Measurements from ENCODE around the gene IL17A. TPM values are rescaled to one million over a fixed set of nuclear protein-coding genes. Genes with fewer than 3 reads are reported as not detected.

IL17A gene
- total and polyA plus RNA-seq, 2 experiments from 2014 or later: not detected

DNA sequence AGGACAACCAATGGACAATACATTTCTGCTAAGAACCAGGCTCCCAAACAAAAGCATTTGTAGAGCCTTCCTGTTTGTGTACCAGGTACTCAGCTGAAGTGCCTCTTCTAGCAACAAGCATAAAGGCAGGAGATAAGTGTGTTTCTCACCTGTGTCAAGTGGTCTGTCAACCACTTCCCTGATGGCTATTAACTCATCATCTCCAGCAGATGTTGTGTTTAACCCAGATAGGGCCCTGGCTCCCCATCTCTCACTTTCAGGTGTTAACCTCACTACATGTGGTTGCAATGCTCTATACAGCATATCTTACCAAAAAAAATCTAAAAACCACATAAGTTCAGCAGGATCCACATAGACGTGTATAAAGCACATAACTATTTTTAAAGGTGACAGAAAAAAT is 9.6 kb upstream of the IL17A start:
- no peak overlapping the region for H3K4me3 ChIP-seq
- no peaks in the 10 kb centered on the region for H3K36me3 ChIP-seq (replicated peaks; ENCODE audit: insufficient read depth, low read depth)
- no peaks in the 10 kb centered on the region for H4K20me1 ChIP-seq (ENCODE audit: insufficient read depth, poor library complexity, severe bottlenecking)
- no peak overlapping the region for H3K27ac ChIP-seq
- H3K9me2 ChIP-seq (replicated peaks; ENCODE audit: insufficient read depth): no peaks in the 10 kb centered on the region
- no peaks in the 10 kb centered on the region for H3K27me3 ChIP-seq
- no peaks in the 10 kb centered on the region for H3K9me3 ChIP-seq (ENCODE audit: low read depth)
- no peak overlapping the region for H3K4me2 ChIP-seq
- 93% methylated on average over 1 of the region's 1 CpG for WGBS (ENCODE audit: low lambda C conversion rate, missing lambda C conversion rate)
- no peak overlapping the region for H2AFZ ChIP-seq
- no peaks in the 10 kb centered on the region for H3K4me1 ChIP-seq (ENCODE audit: insufficient read depth)
- DNase-seq (ENCODE audit: low spot score): no peak
- TF ChIP-seq EZH2phosphoT487 (IDR thresholded peaks at IDR 0.05; ENCODE audit: low read depth, severe bottlenecking, unreplicated experiment) (no peak), EZH2 (IDR thresholded peaks at IDR 0.05; ENCODE audit: borderline replicate concordance) (no peak)
- TF ChIP-seq, protein P1, sequence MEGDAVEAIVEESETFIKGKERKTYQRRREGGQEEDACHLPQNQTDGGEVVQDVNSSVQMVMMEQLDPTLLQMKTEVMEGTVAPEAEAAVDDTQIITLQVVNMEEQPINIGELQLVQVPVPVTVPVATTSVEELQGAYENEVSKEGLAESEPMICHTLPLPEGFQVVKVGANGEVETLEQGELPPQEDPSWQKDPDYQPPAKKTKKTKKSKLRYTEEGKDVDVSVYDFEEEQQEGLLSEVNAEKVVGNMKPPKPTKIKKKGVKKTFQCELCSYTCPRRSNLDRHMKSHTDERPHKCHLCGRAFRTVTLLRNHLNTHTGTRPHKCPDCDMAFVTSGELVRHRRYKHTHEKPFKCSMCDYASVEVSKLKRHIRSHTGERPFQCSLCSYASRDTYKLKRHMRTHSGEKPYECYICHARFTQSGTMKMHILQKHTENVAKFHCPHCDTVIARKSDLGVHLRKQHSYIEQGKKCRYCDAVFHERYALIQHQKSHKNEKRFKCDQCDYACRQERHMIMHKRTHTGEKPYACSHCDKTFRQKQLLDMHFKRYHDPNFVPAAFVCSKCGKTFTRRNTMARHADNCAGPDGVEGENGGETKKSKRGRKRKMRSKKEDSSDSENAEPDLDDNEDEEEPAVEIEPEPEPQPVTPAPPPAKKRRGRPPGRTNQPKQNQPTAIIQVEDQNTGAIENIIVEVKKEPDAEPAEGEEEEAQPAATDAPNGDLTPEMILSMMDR (IDR thresholded peaks at IDR 0.05; ENCODE audit: poor library complexity): no peak
- H3K79me2 ChIP-seq: no peaks in the 10 kb centered on the region

DNA sequence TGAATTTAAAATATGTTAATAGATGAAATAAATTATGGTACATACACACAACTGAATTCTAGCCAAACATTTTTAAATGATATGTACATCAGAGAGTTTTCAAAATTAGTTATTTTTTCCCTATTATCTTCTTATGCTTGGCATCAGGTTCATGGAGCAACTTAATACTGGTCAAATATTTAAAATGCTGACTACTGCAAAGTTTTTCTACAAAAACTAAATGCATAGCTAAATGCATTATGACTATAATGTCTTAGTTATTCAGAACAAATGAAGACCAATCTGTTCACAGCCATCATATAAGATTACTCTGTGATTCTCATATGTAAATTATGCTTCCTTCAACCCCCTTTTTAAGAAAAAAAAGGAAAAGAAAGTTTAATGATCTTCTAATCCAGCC is 8.2 kb upstream of the IL17A start:
- H3K79me2 ChIP-seq: no peaks in the 10 kb centered on the region
- H3K4me1 ChIP-seq (ENCODE audit: insufficient read depth): no peaks in the 10 kb centered on the region
- no peak overlapping the region for H3K4me3 ChIP-seq
- H3K9me3 ChIP-seq (ENCODE audit: low read depth): no peaks in the 10 kb centered on the region
- no peaks in the 10 kb centered on the region for H3K36me3 ChIP-seq (replicated peaks; ENCODE audit: insufficient read depth, low read depth)
- H4K20me1 ChIP-seq (ENCODE audit: insufficient read depth, poor library complexity, severe bottlenecking): no peaks in the 10 kb centered on the region
- no peak overlapping the region for H3K4me2 ChIP-seq
- H2AFZ ChIP-seq: no peak overlapping the region
- no peak for DNase-seq (ENCODE audit: low spot score)
- no peak overlapping the region for H3K27ac ChIP-seq
- no peaks in the 10 kb centered on the region for H3K9me2 ChIP-seq (replicated peaks; ENCODE audit: insufficient read depth)
- TF ChIP-seq, protein P1 (IDR thresholded peaks at IDR 0.05; ENCODE audit: poor library complexity): no peak
- no peak for TF ChIP-seq EZH2phosphoT487 (IDR thresholded peaks at IDR 0.05; ENCODE audit: low read depth, severe bottlenecking, unreplicated experiment)
- TF ChIP-seq EZH2 (IDR thresholded peaks at IDR 0.05; ENCODE audit: borderline replicate concordance): no peak
- no peaks in the 10 kb centered on the region for H3K27me3 ChIP-seq

DNA sequence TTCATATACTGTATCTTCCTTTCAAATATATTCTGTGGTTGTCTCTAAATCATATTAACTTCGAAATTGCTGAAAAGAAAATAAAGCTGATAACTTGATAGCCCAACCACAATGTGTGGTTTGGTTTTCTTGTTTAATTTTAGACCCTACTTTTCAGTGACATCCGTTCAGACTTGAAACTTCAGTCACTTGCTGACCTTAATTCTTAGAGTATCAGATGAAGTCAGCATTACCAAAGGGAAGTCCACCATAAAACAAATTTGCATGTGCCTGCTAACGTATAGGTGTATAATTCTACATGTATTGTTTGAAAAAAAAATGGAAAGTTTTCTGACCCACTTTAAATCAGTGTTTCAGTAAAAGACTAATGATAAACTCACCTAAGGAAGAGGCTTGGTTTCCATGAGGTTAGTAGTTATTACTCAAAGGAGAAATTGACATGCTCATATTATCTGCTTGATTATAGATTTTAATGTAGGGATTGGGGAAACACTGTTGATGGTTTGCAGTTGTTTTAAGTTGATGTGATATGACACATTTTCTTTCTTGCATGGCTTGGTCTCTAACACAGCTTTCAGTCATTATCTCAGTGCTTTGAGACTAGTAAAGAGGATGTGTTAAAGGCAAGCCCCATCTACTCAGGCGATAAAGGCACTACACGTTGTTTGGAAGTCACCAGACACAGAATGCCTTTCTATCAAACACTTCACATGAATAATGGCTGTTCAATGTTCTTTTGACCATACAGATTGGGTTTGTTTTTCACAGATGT is 5.2 kb upstream of the IL17A start:
- Histone ChIP-seq H3K9me2 (replicated peaks; ENCODE audit: insufficient read depth) (no peaks in the 10 kb centered on the region), H3K36me3 (replicated peaks; ENCODE audit: insufficient read depth, low read depth) (no peaks in the 10 kb centered on the region), H3K27ac (no peak overlapping the region), H4K20me1 (ENCODE audit: insufficient read depth, poor library complexity, severe bottlenecking) (no peaks in the 10 kb centered on the region), H3K4me2 (no peak overlapping the region), H3K9me3 (ENCODE audit: low read depth) (no peaks in the 10 kb centered on the region), H3K4me3 (no peak overlapping the region), H3K27me3 (no peaks in the 10 kb centered on the region), H2AFZ (no peak overlapping the region), H3K79me2 (no peaks in the 10 kb centered on the region), H3K4me1 (ENCODE audit: insufficient read depth) (no peaks in the 10 kb centered on the region)
- WGBS (ENCODE audit: low lambda C conversion rate, missing lambda C conversion rate): 75% methylated on average over 5 of the region's 5 CpGs
- TF ChIP-seq EZH2 (IDR thresholded peaks at IDR 0.05; ENCODE audit: borderline replicate concordance) (no peak), EZH2phosphoT487 (IDR thresholded peaks at IDR 0.05; ENCODE audit: low read depth, severe bottlenecking, unreplicated experiment) (no peak)
- TF ChIP-seq, protein P1 (IDR thresholded peaks at IDR 0.05; ENCODE audit: poor library complexity): no peak
- no peak for DNase-seq (ENCODE audit: low spot score)
